Kidney (tissue), 14 donors: ENCODE measurements around the gene STIM1. TPM values are rescaled to one million over a fixed set of nuclear protein-coding genes. Genes with fewer than 3 reads are reported as not detected.

Experiments used
- DNase-seq, 5 donors: peaks; one replicate each; pipeline ENCODE4 v3.0.0-alpha.2; 2013 to 2020
- FAIRE-seq: peaks from 2 replicates; lab custom pipeline; 2012; peaks lifted over from hg19 to GRCh38; lab: Jason Lieb, UNC
- H3K27ac ChIP-seq, 2 donors: one replicate each; pipeline ENCODE4 v1.7.0; 2013; ENCODE audit warnings: low read depth in 2 of 2, low read length in 2 of 2, inconsistent platforms in 1 of 2
- H3K27me3 ChIP-seq: one replicate; pipeline ENCODE4 v1.7.1; 2013; ENCODE audit warnings: low read length, inconsistent platforms; ENCODE audit not compliant: control insufficient read depth, insufficient read depth
- H3K36me3 ChIP-seq, 3 donors: one replicate each; pipeline versions ENCODE4 v1.7.0 to v1.7.1; 2013; ENCODE audit warnings: low read length in 3 of 3, control low read depth in 1 of 3, inconsistent platforms in 1 of 3; ENCODE audit not compliant: insufficient read depth in 3 of 3, control insufficient read depth in 2 of 3
- H3K4me1 ChIP-seq, 3 donors: one replicate each; pipeline versions ENCODE4 v1.7.0 to v1.7.1; 2013; ENCODE audit warnings: low read length in 3 of 3, inconsistent platforms in 1 of 3, low read depth in 1 of 3; ENCODE audit not compliant: control insufficient read depth in 2 of 3, insufficient read depth in 2 of 3
- H3K4me3 ChIP-seq, 3 donors: one replicate each; pipeline versions ENCODE4 v1.7.0 to v1.8.1; 2013; ENCODE audit warnings: low read length in 3 of 3, control low read depth in 1 of 3, inconsistent platforms in 1 of 3
- H3K9ac ChIP-seq, 3 donors: one replicate each; pipeline versions ENCODE4 v1.7.0 to v1.7.1; 2013; ENCODE audit warnings: low read length in 3 of 3, control low read depth in 1 of 3, inconsistent platforms in 1 of 3
- H3K9me3 ChIP-seq, 3 donors: one replicate each; pipeline versions ENCODE4 v1.7.0 to v1.7.1; 2013; ENCODE audit warnings: low read length in 3 of 3, control low read depth in 1 of 3, inconsistent platforms in 1 of 3; ENCODE audit not compliant: control insufficient read depth in 2 of 3, insufficient read depth in 1 of 3
- intact Hi-C: fragments of 100-400 bp; cut with DNase I; formaldehyde crosslinking; loops from one replicate; pipeline ENCODE4 v1.11.1; 2022
- polyA plus RNA-seq: library from polyadenylated mRNA; stranded (reverse); fragments of 350-450 nt; fragmentation: Illumina TruSeq; extraction: RNeasy Lipid Tissue Mini Kit (QIAGEN cat#74804); gene quantifications from one replicate; pipeline ENCODE4 v1.2.3, GENCODE V29; 2014; ENCODE audit warnings: low read depth, low replicate concordance; ENCODE audit not compliant: insufficient read depth
- total RNA-seq: library from RNA; stranded (reverse); fragmentation: NEBNext Ultra II Directional; extraction: Animal tissue kit (Norgen Biotek cat#: 25700); gene quantifications from one replicate; pipeline ENCODE4 v1.2.1, GENCODE V29; 2021
- TF ChIP-seq, protein P1 (sequence below): IDR thresholded peaks from 3 replicates; pipeline ENCODE4 v1.5.1; 2012; ENCODE audit warnings: mild to moderate bottlenecking, moderate library complexity, borderline replicate concordance; ENCODE audit not compliant: insufficient read depth; ENCODE audit errors: extremely low read depth
- donor health status: control.
- donor health status: control.
- donor health status: control.
- donor health status: control.
- donor health status: control.
- donor health status: DM: yes; HTN: yes; CAD: no.
- donor health status: Normal renal cell carcinoma (clear cell type).

The STIM1 gene
- total and polyA plus RNA-seq, 2 donors from 2014 or later, result 15.7 to 68.0 TPM

DNA sequence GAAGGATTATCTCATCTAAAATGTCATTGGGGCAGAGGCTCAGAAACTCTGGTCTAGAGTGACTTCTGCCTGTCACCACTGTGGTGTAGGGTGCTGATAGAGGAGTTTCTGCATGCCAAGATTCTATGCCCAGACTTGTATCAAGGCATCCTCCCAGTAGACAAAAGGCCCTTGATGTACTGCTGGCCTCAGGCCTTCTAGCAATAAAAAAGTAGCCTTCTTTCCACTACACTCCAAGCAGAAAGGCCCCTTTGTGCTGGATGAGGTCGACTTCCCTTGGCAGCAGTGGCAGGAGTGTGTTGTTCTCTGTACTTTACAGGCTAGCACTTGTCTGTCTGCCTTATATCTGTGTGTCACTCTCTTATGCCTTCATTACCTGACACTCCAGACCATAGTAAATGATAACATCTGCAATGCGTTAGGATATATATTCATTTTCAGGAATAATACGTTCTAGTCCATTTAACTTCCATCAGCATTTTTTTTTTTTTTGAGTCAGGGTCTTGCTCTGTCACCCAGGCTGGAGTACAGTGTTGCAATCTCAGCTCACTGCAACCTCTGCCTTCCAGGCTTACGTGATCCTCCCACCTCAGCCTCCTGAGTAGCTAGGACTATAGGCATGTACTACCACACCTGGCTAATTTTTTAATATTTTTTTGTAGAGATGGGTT is 189.6 kb downstream of the STIM1 start:
- Histone ChIP-seq H3K9me3 (no peaks in the 10 kb centered on the region), H3K4me3 (no peak overlapping the region), H3K9ac (no peak overlapping the region), H3K4me1 (peaks cover 0 to 4% (median 0%) of the 10 kb centered on the region in 3 donors), H3K36me3 (no peaks in the 10 kb centered on the region), H3K27ac (no peak overlapping the region), H3K27me3 (no peaks in the 10 kb centered on the region)
- TF ChIP-seq, protein P1, sequence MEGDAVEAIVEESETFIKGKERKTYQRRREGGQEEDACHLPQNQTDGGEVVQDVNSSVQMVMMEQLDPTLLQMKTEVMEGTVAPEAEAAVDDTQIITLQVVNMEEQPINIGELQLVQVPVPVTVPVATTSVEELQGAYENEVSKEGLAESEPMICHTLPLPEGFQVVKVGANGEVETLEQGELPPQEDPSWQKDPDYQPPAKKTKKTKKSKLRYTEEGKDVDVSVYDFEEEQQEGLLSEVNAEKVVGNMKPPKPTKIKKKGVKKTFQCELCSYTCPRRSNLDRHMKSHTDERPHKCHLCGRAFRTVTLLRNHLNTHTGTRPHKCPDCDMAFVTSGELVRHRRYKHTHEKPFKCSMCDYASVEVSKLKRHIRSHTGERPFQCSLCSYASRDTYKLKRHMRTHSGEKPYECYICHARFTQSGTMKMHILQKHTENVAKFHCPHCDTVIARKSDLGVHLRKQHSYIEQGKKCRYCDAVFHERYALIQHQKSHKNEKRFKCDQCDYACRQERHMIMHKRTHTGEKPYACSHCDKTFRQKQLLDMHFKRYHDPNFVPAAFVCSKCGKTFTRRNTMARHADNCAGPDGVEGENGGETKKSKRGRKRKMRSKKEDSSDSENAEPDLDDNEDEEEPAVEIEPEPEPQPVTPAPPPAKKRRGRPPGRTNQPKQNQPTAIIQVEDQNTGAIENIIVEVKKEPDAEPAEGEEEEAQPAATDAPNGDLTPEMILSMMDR, result no peak
- intact Hi-C loops, result no loop called here
- DNase-seq (no peak), FAIRE-seq (no peak)

DNA sequence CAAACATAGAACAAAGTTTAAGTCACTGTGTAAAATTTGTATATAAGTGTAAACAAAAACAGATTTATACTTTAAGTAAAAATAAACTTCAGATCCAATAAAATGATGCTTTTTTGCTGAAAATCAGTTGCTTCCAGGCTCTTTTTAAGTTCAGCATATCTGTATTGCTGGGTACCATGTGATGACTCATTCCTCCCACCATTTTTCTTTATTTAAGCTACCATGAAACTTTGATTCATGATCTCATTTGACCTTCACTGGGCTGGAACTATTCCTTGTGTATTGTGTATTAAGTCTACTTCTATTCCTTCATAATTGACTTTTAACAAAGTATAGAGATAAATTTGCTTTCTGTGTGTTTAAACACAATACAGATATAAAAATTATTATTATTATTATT is 192.9 kb downstream of the STIM1 start:
- DNase-seq (no peak), FAIRE-seq (no peak)
- H3K27me3 ChIP-seq, result no peaks in the 10 kb centered on the region
- peaks cover 0 to 4% (median 0%) of the 10 kb centered on the region in 3 donors for H3K4me1 ChIP-seq
- no peak overlapping the region for H3K9ac ChIP-seq
- no peaks in the 10 kb centered on the region for H3K36me3 ChIP-seq
- intact Hi-C loops, result no loop called here
- no peaks in the 10 kb centered on the region for H3K9me3 ChIP-seq
- TF ChIP-seq, protein P1, result no peak
- H3K4me3 ChIP-seq, result no peak overlapping the region
- no peak overlapping the region for H3K27ac ChIP-seq

DNA sequence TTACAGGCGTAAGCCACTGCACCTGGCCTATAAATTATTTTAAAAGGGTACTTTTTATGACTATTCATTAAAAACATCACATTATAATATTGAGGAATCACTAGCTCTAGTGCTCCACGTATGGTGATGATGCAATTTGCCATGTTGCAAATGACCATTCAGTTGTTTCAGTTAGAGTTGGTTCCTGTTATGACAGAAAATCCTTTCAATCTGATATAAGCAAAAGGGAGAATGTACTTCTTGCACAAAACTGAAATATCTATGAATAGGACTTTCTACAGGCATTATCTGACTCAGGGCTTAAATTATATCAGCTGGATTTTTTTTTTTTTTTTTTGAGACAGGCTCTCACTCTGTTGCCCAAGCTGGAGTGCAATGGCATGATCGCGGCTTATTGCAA is 193.5 kb downstream of the STIM1 start:
- peaks cover 0 to 4% (median 0%) of the 10 kb centered on the region in 3 donors for H3K4me1 ChIP-seq
- FAIRE-seq (no peak), DNase-seq (no peak)
- intact Hi-C loops, result no loop called here
- no peaks in the 10 kb centered on the region for H3K27me3 ChIP-seq
- H3K36me3 ChIP-seq, result no peaks in the 10 kb centered on the region
- TF ChIP-seq, protein P1, result no peak
- H3K9ac ChIP-seq, result no peak overlapping the region
- H3K4me3 ChIP-seq, result no peak overlapping the region
- H3K27ac ChIP-seq, result no peak overlapping the region
- H3K9me3 ChIP-seq, result no peaks in the 10 kb centered on the region
